Germinal center (tissue), 1 donor: ENCODE data around the gene CCT3.
"Not testable (repeated sequence)": the region's sequence is repeated elsewhere in the genome, so short reads cannot be mapped to it uniquely, and the experiment has no call there.

Experiments used
- DNase-seq: peaks from one replicate; pipeline ENCODE4 v3.0.0; 2012; ENCODE audit warnings: mixed read lengths, low spot score

Gene CCT3

DNA sequence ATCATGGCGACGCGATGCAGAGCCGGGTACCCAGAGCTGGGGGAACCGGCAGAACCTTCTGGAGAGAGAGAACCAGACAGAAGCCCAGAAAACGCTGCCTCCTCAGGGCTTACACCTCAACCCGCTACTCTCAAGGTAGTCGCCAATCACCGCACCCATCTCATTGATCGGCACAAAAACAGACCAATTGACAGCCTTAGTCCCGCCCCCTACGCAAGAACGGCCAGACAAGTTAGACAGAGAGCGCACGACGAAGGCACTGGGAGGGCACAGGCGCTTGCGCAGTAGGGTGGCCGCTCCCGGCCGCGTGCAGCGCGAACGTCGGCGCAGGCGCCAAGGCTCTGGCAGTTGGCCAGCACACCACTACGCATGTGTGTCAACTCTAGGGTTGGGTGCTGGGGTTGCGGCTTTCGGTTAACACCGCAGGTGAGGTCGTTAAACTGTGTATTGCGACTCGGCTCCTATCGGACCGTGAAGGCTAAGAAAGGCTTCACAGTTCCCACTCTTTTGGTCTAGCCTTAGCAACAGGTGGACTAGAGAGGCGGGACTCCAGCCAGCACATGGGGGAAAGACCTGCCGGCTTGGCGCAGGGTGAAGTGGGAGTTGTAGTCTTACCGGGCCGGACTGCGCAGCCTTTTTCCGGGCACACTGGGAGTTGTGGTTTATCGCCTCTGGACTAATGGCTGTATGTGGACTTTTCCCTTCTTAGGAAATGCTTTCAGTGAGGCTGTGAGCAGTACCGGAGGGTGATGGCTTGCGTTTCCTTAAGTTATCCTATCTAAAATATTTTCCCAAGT lies at the start of gene CCT3, which contains the start of gene TSACC:
TSS of gene CCT3 (minus strand) at position 113 of the 797 bp plus-strand sequence. CDS start at position 5, 108 bp downstream.
TSS of gene TSACC (plus strand) at position 347 of the 797 bp plus-strand sequence. CDS start 1,232 bp downstream, outside the sequence.
- peak; percentile 99 for DNase-seq

DNA sequence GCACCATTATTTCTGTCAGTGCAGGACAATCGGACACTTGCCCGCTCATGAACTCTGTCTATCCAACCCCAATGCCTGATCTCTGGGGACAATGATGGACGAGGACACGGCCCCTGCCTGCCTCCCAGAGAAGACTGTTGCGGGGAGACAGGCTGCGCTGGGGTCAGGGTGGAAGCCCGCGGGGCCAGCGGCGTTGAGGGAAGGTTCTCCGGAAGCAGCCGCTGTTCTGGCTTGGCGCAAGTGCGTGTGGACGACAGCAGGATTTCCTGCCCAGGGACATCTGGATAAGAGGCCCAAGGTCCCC lies 49.7 kb upstream of the CCT3 start:
- no peak for DNase-seq

DNA sequence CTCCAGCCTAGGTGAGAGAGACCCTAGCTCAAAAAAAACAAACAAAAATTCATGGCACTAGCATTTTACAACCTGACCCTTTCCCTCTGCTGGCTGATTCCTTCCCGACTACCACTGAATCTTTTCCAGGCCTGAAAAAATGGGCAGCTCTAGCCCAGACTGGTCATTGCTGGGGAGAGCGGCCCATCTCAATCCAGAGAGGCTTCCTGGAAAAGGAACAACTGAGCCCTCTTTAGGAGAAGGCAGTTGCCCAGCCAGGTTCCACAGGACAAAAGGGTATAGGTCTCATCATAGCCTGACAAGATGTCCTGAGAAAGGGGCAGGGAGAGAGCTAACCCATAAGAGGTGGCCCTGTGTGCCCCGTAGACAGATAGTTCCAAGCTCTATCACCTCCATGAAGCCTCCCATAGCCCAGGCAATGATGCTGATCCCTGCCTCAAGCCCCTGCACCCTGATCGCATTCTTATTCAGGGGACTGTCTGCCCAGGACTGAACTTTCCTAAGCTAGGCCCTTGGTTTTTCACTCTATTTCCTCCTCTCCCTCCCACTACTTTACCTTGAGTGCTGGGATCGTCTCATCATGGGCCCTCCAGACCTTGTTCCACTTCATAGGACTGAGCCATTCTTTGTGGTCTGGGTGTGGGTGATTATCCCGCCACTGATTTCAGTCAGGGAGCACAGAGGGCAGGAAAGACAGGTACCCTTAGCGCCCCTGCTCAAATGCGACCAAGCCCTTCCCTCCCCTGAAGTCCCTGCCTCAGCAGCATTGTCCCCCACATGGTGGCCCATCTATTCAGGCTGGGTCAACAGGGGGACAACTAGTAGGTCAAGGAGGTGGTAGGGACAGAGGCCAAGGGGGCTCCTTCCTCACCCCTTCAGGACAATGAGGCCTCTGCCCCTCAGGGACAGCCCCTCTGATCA lies 49.1 kb upstream of the CCT3 start:
- DNase-seq, result no peak

GRCh38 chr1:156386134-156386901 lies 48.2 kb upstream of the CCT3 start:
- DNase-seq, result no peak

GRCh38 chr1:156385534-156386031 lies 47.5 kb upstream of the CCT3 start:
- peak; percentile 81 for DNase-seq

DNA sequence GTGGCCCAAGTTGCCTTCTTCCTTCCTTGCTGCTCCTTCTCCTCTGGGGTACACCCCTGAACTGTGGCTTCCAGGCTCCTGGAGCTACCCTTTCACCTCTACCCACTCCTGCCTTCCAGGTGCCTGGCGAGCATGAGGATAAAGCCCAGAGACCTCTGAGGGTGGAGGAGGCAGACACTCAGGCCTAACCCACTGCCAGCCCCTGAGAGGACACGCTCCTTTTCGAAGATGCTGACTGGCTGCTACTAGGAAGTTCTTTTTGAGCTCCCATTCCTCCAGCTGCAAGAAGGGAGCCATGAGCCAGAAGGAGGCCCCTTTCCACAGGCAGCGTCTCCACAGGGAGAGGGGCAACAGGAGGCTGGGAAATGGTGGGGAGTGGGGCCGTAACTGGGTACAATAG lies 46.6 kb upstream of the CCT3 start:
- no peak for DNase-seq

GRCh38 chr1:156384007-156384406 lies 45.9 kb upstream of the CCT3 start:
- DNase-seq, result no peak

DNA sequence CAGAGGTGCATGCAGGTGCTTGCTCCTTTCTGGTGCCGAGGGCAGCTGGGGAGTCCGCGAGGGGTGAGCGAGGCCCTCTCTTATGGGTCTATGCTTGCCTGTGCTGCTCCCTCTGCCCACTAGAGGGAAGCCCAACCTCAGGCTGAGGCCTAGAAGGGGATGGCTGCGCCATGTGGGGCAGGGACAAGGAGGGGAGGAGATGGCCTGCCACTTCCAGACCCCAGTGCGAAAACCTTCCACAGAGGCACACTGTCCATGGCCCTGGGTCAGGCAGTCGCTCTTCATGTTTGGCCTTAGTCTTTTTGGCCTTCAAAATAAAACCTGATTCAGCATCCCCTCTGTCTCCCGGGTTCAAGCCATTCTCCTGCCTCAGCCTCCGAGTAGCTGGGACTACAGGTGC lies 44.9 kb upstream of the CCT3 start:
- DNase-seq, result peak; percentile 79

- no peak for DNase-seq
Measured at GRCh38 chr1:156382561-156382960, 44.5 kb upstream of the CCT3 start.

DNA sequence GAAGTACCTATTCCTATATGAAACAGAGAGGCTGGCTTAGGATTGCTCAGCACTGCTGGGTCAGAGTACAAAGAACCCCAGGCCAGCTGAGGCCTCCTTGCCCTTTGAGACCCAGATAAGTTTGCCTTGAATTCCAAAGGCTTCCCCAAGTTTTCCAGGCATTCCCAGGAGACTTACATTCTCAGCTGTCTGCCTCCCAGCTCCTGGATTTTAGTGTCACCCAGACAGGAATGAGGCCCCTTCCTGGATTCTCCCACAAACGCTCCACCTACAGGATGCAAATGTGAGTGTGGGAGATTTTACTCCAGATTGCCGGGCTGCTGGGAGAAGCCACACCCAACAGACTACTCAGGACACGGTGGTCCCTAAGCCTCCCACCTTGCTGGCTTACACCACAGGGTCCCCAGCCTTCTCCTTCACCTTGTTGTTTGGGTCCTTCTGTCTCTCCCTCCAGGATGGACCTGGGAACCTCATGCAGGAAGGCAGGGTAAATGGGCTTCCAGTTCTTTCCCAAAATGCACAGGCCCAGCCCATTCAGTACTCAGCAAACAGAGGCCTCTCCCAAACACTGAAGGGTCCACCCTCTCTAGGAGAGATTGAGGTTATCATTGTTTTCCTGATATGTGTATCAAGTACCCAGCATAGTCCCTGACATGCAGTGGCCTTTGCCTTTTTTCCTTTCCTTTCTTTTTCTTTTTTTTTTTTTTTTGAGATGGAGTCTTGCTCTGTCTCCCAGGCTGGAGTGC lies 41.5 kb upstream of the CCT3 start:
- no peak for DNase-seq

- DNase-seq, result no peak
Measured at GRCh38 chr1:156378557-156378956, 40.5 kb upstream of the CCT3 start.

GRCh38 chr1:156376958-156377919 lies 39.1 kb upstream of the CCT3 start:
- no peak for DNase-seq

GRCh38 chr1:156376146-156376545 lies 38.1 kb upstream of the CCT3 start:
- DNase-seq, result no peak

DNA sequence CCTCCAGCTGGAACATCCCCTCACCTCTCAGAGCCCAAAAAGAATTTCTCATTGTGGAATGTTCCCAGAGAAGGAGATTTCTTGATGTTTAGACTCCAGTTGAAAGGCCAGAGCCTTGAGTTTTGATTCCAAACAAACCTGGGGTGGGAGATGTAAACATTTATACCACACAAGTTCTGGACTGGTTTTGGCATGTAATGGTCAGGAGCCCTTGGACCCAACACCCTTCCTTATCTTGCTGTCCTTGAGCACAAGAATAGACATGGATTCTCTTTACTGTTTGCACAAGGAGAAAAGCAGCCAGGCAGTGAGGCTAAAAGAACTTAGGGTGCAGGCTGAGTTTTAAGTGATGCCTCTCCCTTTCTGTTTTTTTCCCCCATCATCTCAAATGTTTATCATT lies 35.5 kb upstream of the CCT3 start:
- DNase-seq, result no peak

GRCh38 chr1:156372876-156373275 lies 34.8 kb upstream of the CCT3 start:
- no peak for DNase-seq

DNA sequence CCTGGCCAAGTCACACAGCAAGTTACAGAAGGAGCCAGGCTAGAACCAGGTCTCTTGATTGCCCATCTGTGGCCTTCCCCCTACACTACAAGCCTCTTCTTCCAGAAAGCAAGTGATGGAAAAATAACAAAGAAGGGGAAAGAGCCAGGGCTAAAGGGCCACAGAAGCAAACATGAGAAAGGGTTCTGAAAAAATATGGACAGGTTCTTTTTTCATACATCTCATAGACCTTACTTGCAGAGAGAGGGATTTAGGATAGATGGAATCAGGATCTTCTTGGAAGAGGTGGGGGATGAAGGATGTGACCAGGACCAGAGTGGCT lies 34.1 kb upstream of the CCT3 start:
- no peak for DNase-seq

DNA sequence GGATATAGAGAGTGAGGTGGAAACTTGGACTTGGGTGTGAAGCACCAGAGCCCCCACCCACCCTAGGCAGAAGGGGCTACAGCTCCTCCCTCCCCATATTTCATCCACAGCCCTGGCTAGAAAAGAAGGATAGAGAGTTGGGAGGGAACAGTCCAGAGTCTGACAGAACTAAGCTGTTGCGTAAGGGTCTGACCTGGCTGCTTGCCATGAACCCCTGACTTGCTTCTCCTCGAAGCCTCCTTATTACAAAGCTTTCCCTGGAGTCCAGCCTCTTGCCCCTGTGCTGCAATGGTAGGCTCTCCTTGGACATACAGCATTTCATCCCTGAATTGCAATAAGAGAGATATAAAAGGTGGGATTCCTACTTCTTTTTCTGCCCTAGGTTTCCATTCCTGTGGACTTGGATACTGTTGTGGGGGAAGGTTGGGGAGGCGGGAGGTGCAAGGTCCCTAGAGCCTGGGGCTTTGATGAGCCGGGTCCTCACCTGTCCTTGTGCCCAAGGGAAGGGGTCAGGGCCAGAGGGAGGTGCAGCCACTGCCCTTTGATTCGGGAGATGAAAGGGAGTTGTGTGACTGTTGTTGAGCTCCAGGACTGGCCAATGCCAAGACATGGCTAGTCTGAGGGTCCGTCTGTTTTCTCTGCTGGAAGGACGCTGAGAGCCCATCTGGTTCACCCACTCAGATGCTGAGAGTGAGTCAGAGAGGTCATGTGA lies 33.6 kb upstream of the CCT3 start:
- no peak for DNase-seq

DNA sequence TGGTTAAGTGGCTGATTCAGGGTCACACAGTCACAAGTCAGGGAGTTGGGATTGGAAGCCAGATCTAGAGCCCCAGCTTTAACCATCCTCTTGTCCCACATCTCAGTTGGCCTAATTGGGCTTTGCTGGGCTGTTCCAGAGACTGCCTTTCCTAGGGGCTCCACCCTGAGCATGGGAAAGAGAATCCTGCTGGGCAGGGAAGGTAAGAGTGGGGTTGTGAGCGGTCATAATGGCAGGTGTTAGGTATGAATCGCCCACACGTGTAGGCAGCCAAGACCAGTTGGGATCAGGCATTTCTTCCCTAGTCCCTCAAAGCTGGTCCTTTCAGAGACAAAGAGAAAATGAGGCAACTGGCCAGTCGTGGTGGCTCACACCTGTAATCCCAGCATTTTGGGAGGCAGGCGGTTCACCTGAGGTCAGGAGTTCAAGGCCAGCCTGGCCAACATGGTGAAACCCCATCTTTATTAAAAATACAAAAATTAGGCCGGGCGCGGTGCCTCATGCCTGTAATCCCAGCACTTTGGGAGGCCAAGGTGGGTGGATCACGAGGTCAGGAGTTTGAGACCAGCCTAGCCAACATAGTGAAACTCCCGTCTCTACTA lies 31.7 kb upstream of the CCT3 start:
- not testable (repeated sequence) for DNase-seq
